ENCODE data around the gene PAH. TPM values are rescaled to one million over a fixed set of nuclear protein-coding genes. Genes with fewer than 3 reads are reported as not detected.

Gene PAH
- total and polyA plus RNA-seq, 2 of the 13 experiments (the other 11 are each of a cell fraction or from before 2014, with no cell fraction given) = 192 to 451 TPM

DNA sequence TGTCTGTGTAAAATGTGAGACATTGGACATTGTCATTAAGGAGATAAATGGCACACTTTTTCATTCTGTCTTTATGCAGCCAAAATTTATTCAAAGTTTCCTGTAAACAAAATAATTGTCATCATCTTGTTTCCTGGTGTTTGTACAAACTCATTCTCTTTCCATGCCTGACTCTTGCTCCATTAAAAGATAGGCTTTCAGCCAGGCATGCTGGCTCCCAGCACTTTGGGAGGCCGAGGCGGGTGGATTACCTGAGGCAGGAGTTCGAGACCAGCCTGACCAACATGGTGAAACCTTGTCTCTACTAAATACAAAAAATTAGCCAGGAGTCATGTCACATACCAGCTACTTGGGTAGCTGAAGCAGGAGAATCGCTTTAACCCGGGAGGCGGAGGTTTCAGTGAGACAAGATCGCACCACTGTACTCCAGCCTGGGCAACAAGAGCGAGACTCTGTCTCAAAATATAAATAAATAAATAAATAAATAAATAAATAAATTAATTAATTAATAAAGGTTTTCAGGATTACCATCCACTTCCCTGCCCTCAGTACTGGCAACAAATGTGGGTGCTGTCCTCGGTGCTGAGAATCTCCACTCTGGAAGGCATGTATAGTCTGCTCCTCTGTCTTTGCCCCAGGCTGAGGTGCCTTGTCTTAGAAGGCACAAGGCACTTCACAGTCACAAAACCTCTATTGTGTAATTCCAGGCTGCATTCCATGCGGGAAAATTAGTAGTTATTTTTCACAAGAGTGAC lies 83.2 kb downstream of the PAH start (continued):
- TF ChIP-seq, protein P1, sequence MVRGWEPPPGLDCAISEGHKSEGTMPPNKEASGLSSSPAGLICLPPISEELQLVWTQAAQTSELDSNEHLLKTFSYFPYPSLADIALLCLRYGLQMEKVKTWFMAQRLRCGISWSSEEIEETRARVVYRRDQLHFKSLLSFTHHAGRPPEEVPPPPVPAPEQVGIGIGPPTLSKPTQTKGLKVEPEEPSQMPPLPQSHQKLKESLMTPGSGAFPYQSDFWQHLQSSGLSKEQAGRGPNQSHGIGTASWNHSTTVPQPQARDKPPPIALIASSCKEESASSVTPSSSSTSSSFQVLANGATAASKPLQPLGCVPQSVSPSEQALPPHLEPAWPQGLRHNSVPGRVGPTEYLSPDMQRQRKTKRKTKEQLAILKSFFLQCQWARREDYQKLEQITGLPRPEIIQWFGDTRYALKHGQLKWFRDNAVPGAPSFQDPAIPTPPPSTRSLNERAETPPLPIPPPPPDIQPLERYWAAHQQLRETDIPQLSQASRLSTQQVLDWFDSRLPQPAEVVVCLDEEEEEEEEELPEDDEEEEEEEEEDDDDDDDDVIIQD (CRISPR knock-in tag; IDR thresholded peaks at IDR 0.05; ENCODE audit: low read depth) = no peak
- TF ChIP-seq, protein P2, sequence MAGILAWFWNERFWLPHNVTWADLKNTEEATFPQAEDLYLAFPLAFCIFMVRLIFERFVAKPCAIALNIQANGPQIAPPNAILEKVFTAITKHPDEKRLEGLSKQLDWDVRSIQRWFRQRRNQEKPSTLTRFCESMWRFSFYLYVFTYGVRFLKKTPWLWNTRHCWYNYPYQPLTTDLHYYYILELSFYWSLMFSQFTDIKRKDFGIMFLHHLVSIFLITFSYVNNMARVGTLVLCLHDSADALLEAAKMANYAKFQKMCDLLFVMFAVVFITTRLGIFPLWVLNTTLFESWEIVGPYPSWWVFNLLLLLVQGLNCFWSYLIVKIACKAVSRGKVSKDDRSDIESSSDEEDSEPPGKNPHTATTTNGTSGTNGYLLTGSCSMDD (CRISPR knock-in tag; IDR thresholded peaks at IDR 0.05) = no peak
- TF ChIP-seq RARG (CRISPR knock-in tag; IDR thresholded peaks at IDR 0.05; ENCODE audit: low read depth) (no peak), ZNF343 (CRISPR knock-in tag; IDR thresholded peaks at IDR 0.05) (no peak), ZNF383 (CRISPR knock-in tag; IDR thresholded peaks at IDR 0.05; ENCODE audit: borderline replicate concordance) (no peak), TARDBP (CRISPR knock-in tag; IDR thresholded peaks at IDR 0.05) (no peak), ZNF746 (CRISPR knock-in tag; IDR thresholded peaks at IDR 0.05) (no peak), SPEN (CRISPR knock-in tag; IDR thresholded peaks at IDR 0.05; ENCODE audit: low read depth) (no peak), HBP1 (CRISPR knock-in tag; IDR thresholded peaks at IDR 0.05; ENCODE audit: low read depth) (0 out of 2 replicates have a peak, but pooled peaks have one; percentile 62), ZNF570 (CRISPR knock-in tag; IDR thresholded peaks at IDR 0.05; ENCODE audit: borderline replicate concordance) (no peak), FOSL2 (CRISPR knock-in tag; IDR thresholded peaks at IDR 0.05) (no peak), REST (IDR thresholded peaks at IDR 0.05; ENCODE audit: borderline replicate concordance in 1 of 2, low read depth in 1 of 2, low read length in 2 of 2) (peak; percentile 73 to 95), ZNF12 (CRISPR knock-in tag; IDR thresholded peaks at IDR 0.05) (0 out of 2 replicates have a peak, but pooled peaks have one; percentile 22), ZNF17 (CRISPR knock-in tag; IDR thresholded peaks at IDR 0.05) (no peak), ZNF883 (CRISPR knock-in tag; IDR thresholded peaks at IDR 0.05; ENCODE audit: not compliant biosample characterization) (no peak), PPARG (CRISPR knock-in tag; conservative IDR thresholded peaks at IDR 0.05) (no peak)
- TF ChIP-seq, protein P3, sequence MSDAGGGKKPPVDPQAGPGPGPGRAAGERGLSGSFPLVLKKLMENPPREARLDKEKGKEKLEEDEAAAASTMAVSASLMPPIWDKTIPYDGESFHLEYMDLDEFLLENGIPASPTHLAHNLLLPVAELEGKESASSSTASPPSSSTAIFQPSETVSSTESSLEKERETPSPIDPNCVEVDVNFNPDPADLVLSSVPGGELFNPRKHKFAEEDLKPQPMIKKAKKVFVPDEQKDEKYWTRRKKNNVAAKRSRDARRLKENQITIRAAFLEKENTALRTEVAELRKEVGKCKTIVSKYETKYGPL (CRISPR knock-in tag; IDR thresholded peaks at IDR 0.05) = no peak

Data from HepG2 (cell line).